Fibroblast of villous mesenchyme (primary cell): Measurements from ENCODE around the gene GXYLT1. TPM values are rescaled to one million over a fixed set of nuclear protein-coding genes. Genes with fewer than 3 reads are reported as not detected.
"Not testable (repeated sequence)": the region's sequence is repeated elsewhere in the genome, so short reads cannot be mapped to it uniquely, and the experiment has no call there.

Experiments
- DNase-seq: peaks from one replicate; pipeline ENCODE4 v3.0.0-alpha.2; 2010; ENCODE audit warnings: low read depth
- H3K4me3 ChIP-seq: 2 replicates; pipeline ENCODE4 v1.5.1; 2011; ENCODE audit warnings: low read depth, mild to moderate bottlenecking, low read length
- CTCF ChIP-seq: IDR thresholded peaks from 2 replicates; pipeline ENCODE4 v1.5.1; 2012; ENCODE audit warnings: low read depth, mild to moderate bottlenecking, low read length; ENCODE audit not compliant: insufficient read depth
- total RNA-seq: library from RNA; depleted of rRNA; stranded (reverse); fragments of >200 nt; gene quantifications from 2 replicates; pipeline ENCODE4 v1.2.3, GENCODE V29; 2012

GXYLT1 gene
- total RNA-seq, 1 donor, result 22.0 TPM

- no peak for TF ChIP-seq CTCF
- H3K4me3 ChIP-seq, result no peak overlapping the region
- no peak for DNase-seq
Measured at GRCh38 chr12:42056130-42056529, 88.5 kb downstream of the GXYLT1 start.

DNA sequence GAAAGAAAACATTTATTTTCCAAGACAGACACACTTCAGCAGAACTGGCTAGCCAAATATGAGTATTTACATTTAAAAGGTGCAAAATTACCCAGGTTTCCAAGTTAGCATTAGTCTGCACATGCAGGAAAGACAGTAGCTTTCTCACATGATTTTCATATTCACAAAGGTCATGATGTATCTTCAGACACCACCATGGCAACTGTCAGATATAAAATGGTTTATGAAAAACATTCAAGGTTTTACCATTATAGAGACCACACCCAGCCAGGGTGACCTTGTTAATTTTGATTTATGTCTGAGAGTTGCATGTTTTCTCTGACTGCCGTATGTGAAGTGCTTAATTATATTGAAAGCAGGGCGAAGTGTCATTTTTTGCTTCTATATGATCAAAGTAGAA lies 91.2 kb downstream of the GXYLT1 start:
- no peak for TF ChIP-seq CTCF
- DNase-seq, result no peak
- H3K4me3 ChIP-seq, result no peak overlapping the region

GRCh38 chr12:42048980-42049379 lies 95.7 kb downstream of the GXYLT1 start:
- not testable (repeated sequence) for DNase-seq, H3K4me3 ChIP-seq

GRCh38 chr12:42039577-42039976 lies 105.1 kb downstream of the GXYLT1 start:
- TF ChIP-seq CTCF, result no peak
- no peak for DNase-seq
- no peak overlapping the region for H3K4me3 ChIP-seq

GRCh38 chr12:42039176-42039575 lies 105.5 kb downstream of the GXYLT1 start:
- peak; percentile 28 for DNase-seq
- H3K4me3 ChIP-seq, result no peak overlapping the region
- no peak for TF ChIP-seq CTCF

GRCh38 chr12:42031847-42032564 lies 112.7 kb downstream of the GXYLT1 start:
- no peak overlapping the region for H3K4me3 ChIP-seq
- TF ChIP-seq CTCF, result no peak
- no peak for DNase-seq

Other genes with a start within 250 kb of the GXYLT1 start
- gene YAF2, start 93.4 kb upstream of the GXYLT1 start, total RNA-seq, result 14.2 and 20.7 TPM in 2 replicates
- 40.2 and 42.2 TPM in 2 replicates for gene ZCRB1, start 181.2 kb upstream of the GXYLT1 start, total RNA-seq
- gene PPHLN1, start 181.3 kb upstream of the GXYLT1 start, total RNA-seq, result 62.5 and 75.1 TPM in 2 replicates